VCaP (cell line): Measurements from ENCODE around the gene SOX5.

Source experiments
- H3K27ac ChIP-seq: fragments of 450-650 bp; 2 replicates; pipeline ENCODE4 v1.5.1; 2017
- CTCF ChIP-seq: fragments of 450-650 bp; conservative IDR thresholded peaks from 2 replicates; pipeline ENCODE4 v1.5.1; 2017; ENCODE audit warnings: mild to moderate bottlenecking, moderate library complexity

Gene SOX5

GRCh38 chr12:23484238-23484637 lies 465.2 kb downstream of the SOX5 start:
- H3K27ac ChIP-seq, result no peak overlapping the region; the same call in 1 of the 2 replicates
- TF ChIP-seq CTCF, result no peak

DNA sequence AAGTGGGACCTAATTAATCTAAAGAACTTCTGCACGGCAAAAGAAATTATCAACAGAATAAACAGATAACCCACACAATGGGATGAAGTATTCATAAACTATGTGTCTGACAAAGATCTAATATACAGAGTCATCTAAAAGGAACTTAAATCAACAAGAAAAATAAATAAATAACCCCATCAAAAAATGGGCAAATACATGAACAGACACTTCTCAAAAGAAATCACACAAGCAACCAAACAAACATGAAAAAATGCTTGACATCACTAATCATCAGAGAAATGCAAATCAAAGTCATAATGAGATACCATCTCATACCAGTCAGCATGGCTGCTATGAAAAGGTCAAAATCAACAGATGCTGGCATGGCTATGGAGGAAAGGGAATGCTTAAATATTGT lies 466.9 kb downstream of the SOX5 start:
- no peak overlapping the region for H3K27ac ChIP-seq

More for the DNA sequence above, 466.9 kb downstream of the SOX5 start:
- TF ChIP-seq CTCF, result no peak
